SU-DHL-6 (cell line): Measurements from ENCODE around the gene SGPL1.

ENCODE experiments used
- H2AFZ ChIP-seq: fragments of 200-600 bp; sonication (generic); 2 replicates; pipeline ENCODE4 v1.6.1; 2014; ENCODE audit warnings: low read depth, mild to moderate bottlenecking, moderate library complexity, mixed read lengths, antibody characterized with exemption, low read length; ENCODE audit not compliant: severe bottlenecking
- H3F3A ChIP-seq: fragments of 200-600 bp; shearing (Covaris generic); 2 replicates; pipeline ENCODE4 v1.6.0; 2016; ENCODE audit warnings: antibody characterized with exemption, mild to moderate bottlenecking; ENCODE audit not compliant: insufficient read depth
- H3K27ac ChIP-seq: fragments of 200-600 bp; sonication (generic); 2 replicates; pipeline ENCODE4 v1.5.1; 2016; ENCODE audit warnings: low read depth, mild to moderate bottlenecking, low read length, moderate library complexity, mixed read lengths
- H3K27me3 ChIP-seq: fragments of 200-600 bp; sonication (generic), shearing (Covaris generic); 2 replicates; pipeline ENCODE4 v1.6.0; 2014; ENCODE audit warnings: mild to moderate bottlenecking, low read length
- H3K36me3 ChIP-seq: fragments of 200-600 bp; sonication (generic); 2 replicates; pipeline ENCODE4 v1.6.1; 2014; ENCODE audit warnings: mild to moderate bottlenecking, low read length, mixed read lengths
- H3K4me2 ChIP-seq: fragments of 300-600, 200-600 bp; shearing (Covaris generic), sonication (generic); 2 replicates; pipeline ENCODE4 v1.6.0; 2014; ENCODE audit warnings: low read length, low read depth, mild to moderate bottlenecking; ENCODE audit not compliant: poor library complexity, severe bottlenecking
- H3K4me3 ChIP-seq: fragments of 200-600 bp; sonication (generic); 2 replicates; pipeline ENCODE4 v1.5.1; 2014; ENCODE audit warnings: antibody characterized with exemption, low read length, mild to moderate bottlenecking, mixed read lengths; ENCODE audit not compliant: insufficient read depth, poor library complexity, severe bottlenecking
- H3K79me2 ChIP-seq: fragments of 200-600 bp; sonication (generic); 2 replicates; pipeline ENCODE4 v1.6.1; 2014; ENCODE audit warnings: mild to moderate bottlenecking, low read length, moderate library complexity; ENCODE audit not compliant: insufficient read depth
- H3K9ac ChIP-seq: fragments of 200-600 bp; sonication (generic); 2 replicates; pipeline ENCODE4 v1.7.0; 2014; ENCODE audit warnings: mild to moderate bottlenecking, low read length
- H3K9me2 ChIP-seq: fragments of 200-600 bp; sonication (generic); replicated peaks from 2 replicates; pipeline ENCODE4 v1.6.1; 2014; ENCODE audit warnings: low read length; ENCODE audit not compliant: insufficient read depth
- H3K9me3 ChIP-seq: fragments of 200-600 bp; sonication (generic); 2 replicates; pipeline ENCODE4 v1.6.1; 2014; ENCODE audit warnings: low read length, mixed read lengths; ENCODE audit not compliant: insufficient read depth
- H4K20me1 ChIP-seq: fragments of 200-600 bp; sonication (generic); 2 replicates; pipeline ENCODE4 v1.6.1; 2014; ENCODE audit warnings: low read depth, mild to moderate bottlenecking, antibody characterized with exemption, low read length, moderate library complexity, mixed read lengths
- EZH2phosphoT487 ChIP-seq: fragments of 200-600 bp; sonication (generic), shearing (Covaris generic); conservative IDR thresholded peaks from 2 replicates; pipeline ENCODE4 v1.6.1; 2018; ENCODE audit warnings: mild to moderate bottlenecking, antibody characterized with exemption, low read length, moderate library complexity, mixed read lengths
- TF ChIP-seq, protein P1 (sequence below): fragments of 200-600 bp; sonication (generic); IDR thresholded peaks from one replicate; pipeline ENCODE4 v1.5.1; 2017; ENCODE audit warnings: antibody characterized with exemption, mild to moderate bottlenecking, low read length, moderate library complexity; ENCODE audit not compliant: insufficient read depth, poor library complexity, severe bottlenecking

SGPL1 gene

DNA sequence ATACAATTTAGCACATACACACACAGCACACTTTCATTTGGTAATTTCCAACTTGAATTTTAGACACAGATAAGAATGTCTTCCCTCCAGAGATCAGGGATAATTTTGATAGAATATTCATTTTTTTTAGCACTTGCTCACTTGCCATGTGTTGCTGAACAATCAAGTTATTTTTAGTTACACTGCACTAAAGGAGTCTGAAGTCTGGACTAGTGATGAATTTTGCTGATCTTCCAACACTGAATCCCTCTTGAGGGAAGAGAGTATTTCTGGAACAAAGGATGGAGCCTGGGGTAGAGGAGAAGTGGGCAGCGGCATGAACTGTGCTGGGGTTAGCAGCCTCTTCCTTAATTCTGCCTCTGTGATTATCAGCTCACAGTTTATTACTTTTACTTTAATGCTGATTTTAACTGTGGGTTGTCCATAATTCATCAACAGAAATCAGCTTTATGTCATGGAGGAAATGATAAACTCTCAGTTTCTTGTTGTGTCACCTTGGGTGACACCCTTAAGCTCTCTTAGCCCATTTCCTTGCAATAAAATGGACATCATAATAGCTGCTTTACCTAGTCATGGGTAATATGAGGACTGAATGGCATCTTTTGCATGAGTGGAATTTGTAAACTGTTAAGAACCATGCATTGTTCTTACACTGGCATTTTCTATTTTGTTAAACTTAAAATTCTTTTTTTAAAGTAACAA is 32.1 kb downstream of the SGPL1 start:
- H3K36me3 ChIP-seq, result no peaks in the 10 kb centered on the region
- H3K27me3 ChIP-seq, result no peaks in the 10 kb centered on the region
- H3K9me2 ChIP-seq, result no peaks in the 10 kb centered on the region
- no peak overlapping the region for H3K27ac ChIP-seq
- no peak overlapping the region for H3K4me2 ChIP-seq
- no peak overlapping the region for H2AFZ ChIP-seq
- no peak overlapping the region for H3K9ac ChIP-seq
- H3K79me2 ChIP-seq, result no peaks in the 10 kb centered on the region
- H3K4me3 ChIP-seq, result no peak overlapping the region
- H3F3A ChIP-seq, result no peaks in the 10 kb centered on the region
- no peaks in the 10 kb centered on the region for H4K20me1 ChIP-seq
- TF ChIP-seq, protein P1, sequence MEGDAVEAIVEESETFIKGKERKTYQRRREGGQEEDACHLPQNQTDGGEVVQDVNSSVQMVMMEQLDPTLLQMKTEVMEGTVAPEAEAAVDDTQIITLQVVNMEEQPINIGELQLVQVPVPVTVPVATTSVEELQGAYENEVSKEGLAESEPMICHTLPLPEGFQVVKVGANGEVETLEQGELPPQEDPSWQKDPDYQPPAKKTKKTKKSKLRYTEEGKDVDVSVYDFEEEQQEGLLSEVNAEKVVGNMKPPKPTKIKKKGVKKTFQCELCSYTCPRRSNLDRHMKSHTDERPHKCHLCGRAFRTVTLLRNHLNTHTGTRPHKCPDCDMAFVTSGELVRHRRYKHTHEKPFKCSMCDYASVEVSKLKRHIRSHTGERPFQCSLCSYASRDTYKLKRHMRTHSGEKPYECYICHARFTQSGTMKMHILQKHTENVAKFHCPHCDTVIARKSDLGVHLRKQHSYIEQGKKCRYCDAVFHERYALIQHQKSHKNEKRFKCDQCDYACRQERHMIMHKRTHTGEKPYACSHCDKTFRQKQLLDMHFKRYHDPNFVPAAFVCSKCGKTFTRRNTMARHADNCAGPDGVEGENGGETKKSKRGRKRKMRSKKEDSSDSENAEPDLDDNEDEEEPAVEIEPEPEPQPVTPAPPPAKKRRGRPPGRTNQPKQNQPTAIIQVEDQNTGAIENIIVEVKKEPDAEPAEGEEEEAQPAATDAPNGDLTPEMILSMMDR, result no peak
- TF ChIP-seq EZH2phosphoT487, result no peak
- no peaks in the 10 kb centered on the region for H3K9me3 ChIP-seq

GRCh38 chr10:70849582-70850016 is 33.9 kb downstream of the SGPL1 start:
- no peaks in the 10 kb centered on the region for H3K9me2 ChIP-seq
- H3K4me2 ChIP-seq, result no peak overlapping the region
- H3K9me3 ChIP-seq, result no peaks in the 10 kb centered on the region
- H3F3A ChIP-seq, result no peaks in the 10 kb centered on the region
- no peak overlapping the region for H3K9ac ChIP-seq
- no peak overlapping the region for H2AFZ ChIP-seq
- no peaks in the 10 kb centered on the region for H3K27me3 ChIP-seq
- no peak for TF ChIP-seq EZH2phosphoT487
- no peaks in the 10 kb centered on the region for H4K20me1 ChIP-seq
- H3K27ac ChIP-seq, result no peak overlapping the region
- no peaks in the 10 kb centered on the region for H3K79me2 ChIP-seq
- H3K4me3 ChIP-seq, result no peak overlapping the region
- H3K36me3 ChIP-seq, result no peaks in the 10 kb centered on the region

DNA sequence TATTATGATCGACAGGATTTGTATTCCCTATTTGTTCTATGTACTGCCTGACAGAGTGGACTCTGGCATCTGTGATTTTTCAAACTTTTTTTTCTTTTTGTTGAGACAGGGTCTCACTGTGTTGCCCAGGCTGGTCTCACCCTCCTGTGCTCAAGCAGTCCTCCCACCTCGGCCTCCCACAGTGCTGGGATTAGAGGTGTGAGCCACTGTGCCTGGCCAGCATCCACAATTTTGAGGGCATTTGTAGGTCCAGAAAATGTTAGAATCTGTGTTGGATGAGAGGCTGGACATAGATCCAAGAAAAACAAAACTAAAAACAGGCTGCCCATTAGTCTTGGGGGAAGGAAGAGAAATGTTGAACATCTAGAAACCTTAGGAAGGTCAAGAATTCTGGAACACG is 34.3 kb downstream of the SGPL1 start:
- Histone ChIP-seq H3K9me2 (no peaks in the 10 kb centered on the region), H3K4me3 (no peak overlapping the region), H3K4me2 (no peak overlapping the region), H3K36me3 (no peaks in the 10 kb centered on the region), H3K9me3 (no peaks in the 10 kb centered on the region), H3K79me2 (no peaks in the 10 kb centered on the region), H2AFZ (no peak overlapping the region), H3F3A (no peaks in the 10 kb centered on the region), H3K9ac (no peak overlapping the region), H4K20me1 (no peaks in the 10 kb centered on the region), H3K27ac (no peak overlapping the region), H3K27me3 (no peaks in the 10 kb centered on the region)
- TF ChIP-seq EZH2phosphoT487, result no peak
- TF ChIP-seq, protein P1, result no peak
